ENCODE data around the gene ERC2.

Gene ERC2

DNA sequence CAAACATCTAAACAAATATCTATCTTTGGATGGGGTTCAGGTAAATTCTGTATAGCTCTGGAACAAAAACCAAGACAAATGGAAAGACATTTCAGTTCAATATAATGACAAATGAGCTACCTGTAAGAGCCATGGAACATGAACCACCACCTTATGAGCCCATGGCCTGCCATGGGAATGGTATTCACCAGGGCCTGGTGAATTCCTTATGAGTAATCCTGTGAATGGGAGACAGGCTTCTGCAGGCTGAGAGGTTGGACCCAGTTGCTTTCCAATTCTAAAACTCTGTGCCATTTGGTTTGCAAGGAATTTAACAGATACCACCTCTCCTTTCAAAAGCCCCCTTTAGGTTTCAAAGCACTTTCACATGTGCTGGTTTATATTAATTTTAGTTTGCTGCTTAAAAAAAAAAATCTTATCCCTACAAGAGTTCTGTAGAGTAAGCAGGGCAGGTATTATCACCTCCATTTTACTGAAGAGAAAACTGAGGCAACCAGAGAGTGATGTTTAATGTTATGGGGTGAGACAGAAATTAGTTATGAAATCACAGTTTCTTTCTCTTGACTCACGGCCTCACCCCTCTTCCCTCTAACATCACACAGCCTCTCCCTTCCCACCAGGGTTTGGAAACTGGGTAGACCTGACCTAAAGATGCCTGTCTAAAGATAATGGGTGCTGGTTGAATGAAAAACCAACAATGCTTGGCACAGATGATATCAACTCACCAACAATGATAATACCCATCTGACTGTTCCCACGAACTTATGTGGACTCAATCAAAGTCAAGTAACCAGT is 583.6 kb downstream of the ERC2 start:
- Histone ChIP-seq H3K36me3 (ENCODE audit: control insufficient read depth, insufficient read depth, low read length) (no peaks in the 10 kb centered on the region), H2AFZ (no peak overlapping the region)
- TF ChIP-seq, protein P1, sequence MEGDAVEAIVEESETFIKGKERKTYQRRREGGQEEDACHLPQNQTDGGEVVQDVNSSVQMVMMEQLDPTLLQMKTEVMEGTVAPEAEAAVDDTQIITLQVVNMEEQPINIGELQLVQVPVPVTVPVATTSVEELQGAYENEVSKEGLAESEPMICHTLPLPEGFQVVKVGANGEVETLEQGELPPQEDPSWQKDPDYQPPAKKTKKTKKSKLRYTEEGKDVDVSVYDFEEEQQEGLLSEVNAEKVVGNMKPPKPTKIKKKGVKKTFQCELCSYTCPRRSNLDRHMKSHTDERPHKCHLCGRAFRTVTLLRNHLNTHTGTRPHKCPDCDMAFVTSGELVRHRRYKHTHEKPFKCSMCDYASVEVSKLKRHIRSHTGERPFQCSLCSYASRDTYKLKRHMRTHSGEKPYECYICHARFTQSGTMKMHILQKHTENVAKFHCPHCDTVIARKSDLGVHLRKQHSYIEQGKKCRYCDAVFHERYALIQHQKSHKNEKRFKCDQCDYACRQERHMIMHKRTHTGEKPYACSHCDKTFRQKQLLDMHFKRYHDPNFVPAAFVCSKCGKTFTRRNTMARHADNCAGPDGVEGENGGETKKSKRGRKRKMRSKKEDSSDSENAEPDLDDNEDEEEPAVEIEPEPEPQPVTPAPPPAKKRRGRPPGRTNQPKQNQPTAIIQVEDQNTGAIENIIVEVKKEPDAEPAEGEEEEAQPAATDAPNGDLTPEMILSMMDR (IDR thresholded peaks at IDR 0.05) = no peak

DNA sequence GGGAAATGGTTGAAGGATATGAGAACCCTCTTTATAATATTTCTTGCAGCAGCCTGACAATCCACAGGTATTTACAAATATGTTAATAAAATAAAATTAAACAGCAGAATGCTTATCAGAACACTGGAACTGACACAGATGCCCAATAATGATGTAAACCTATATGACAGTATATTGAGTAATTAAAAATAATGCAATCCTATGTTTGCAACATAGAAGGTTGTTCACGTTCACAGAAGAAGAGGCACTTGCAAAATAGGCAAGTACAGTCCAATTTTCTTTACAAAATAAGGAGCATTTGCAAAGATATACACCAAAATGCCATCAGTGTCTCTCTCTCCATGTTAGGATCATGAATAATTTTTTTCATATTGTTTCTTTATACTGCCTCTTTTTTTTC is 584.2 kb downstream of the ERC2 start:
- H3K79me2 ChIP-seq = no peaks in the 10 kb centered on the region
- H3K4me2 ChIP-seq (ENCODE audit: low read length) = no peak overlapping the region
- no peak overlapping the region for H2AFZ ChIP-seq
- H3K9me3 ChIP-seq (ENCODE audit: control insufficient read depth, low read length) = no peaks in the 10 kb centered on the region
- H3K4me1 ChIP-seq = no peaks in the 10 kb centered on the region
- no peak overlapping the region for H3K4me3 ChIP-seq (ENCODE audit: low read depth, low read length)
- no peaks in the 10 kb centered on the region for H3K27me3 ChIP-seq (ENCODE audit: control insufficient read depth, insufficient read depth, low read length)
- no peak overlapping the region for H3K27ac ChIP-seq
- H3K9ac ChIP-seq = no peak overlapping the region
- no peaks in the 10 kb centered on the region for H3K36me3 ChIP-seq (ENCODE audit: control insufficient read depth, insufficient read depth, low read length)
- TF ChIP-seq, protein P1 (IDR thresholded peaks at IDR 0.05) = no peak

More for the DNA sequence above, 583.6 kb downstream of the ERC2 start:
- no peak overlapping the region for H3K9ac ChIP-seq
- H3K9me3 ChIP-seq (ENCODE audit: control insufficient read depth, low read length) = no peaks in the 10 kb centered on the region
- H3K27me3 ChIP-seq (ENCODE audit: control insufficient read depth, insufficient read depth, low read length) = no peaks in the 10 kb centered on the region
- H3K4me3 ChIP-seq (ENCODE audit: low read depth, low read length) = no peak overlapping the region
- no peak overlapping the region for H3K27ac ChIP-seq
- no peaks in the 10 kb centered on the region for H3K79me2 ChIP-seq
- H3K4me1 ChIP-seq = no peaks in the 10 kb centered on the region
- no peak overlapping the region for H3K4me2 ChIP-seq (ENCODE audit: low read length)

DNA sequence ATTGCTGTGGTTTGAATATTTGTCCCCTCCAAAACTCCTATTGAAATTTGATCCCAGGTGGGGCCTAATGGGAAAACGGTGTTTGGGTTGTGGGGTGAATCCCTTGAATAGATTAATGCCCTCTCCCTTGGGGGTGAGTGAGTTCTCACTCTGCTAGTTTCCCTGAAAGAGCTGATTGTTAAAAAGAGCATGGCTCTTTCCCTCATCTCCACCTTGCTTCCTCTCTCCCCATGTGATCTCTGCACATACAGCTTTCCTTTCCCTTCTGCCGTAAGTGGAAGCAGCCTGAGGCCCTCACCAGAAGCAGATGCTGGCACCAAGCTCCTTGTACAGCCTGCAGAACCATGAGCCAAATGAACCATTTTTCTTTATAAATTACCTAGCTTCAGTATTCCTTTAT is 586.3 kb downstream of the ERC2 start:
- no peak overlapping the region for H3K27ac ChIP-seq
- H3K79me2 ChIP-seq = no peaks in the 10 kb centered on the region
- H3K27me3 ChIP-seq (ENCODE audit: control insufficient read depth, insufficient read depth, low read length) = no peaks in the 10 kb centered on the region
- no peaks in the 10 kb centered on the region for H3K36me3 ChIP-seq (ENCODE audit: control insufficient read depth, insufficient read depth, low read length)
- no peak overlapping the region for H3K4me2 ChIP-seq (ENCODE audit: low read length)
- no peak overlapping the region for H2AFZ ChIP-seq
- TF ChIP-seq, protein P1 (IDR thresholded peaks at IDR 0.05) = no peak
- H3K4me1 ChIP-seq = no peaks in the 10 kb centered on the region
- H3K9ac ChIP-seq = no peak overlapping the region
- H3K9me3 ChIP-seq (ENCODE audit: control insufficient read depth, low read length) = no peaks in the 10 kb centered on the region
- no peak overlapping the region for H3K4me3 ChIP-seq (ENCODE audit: low read depth, low read length)

DNA sequence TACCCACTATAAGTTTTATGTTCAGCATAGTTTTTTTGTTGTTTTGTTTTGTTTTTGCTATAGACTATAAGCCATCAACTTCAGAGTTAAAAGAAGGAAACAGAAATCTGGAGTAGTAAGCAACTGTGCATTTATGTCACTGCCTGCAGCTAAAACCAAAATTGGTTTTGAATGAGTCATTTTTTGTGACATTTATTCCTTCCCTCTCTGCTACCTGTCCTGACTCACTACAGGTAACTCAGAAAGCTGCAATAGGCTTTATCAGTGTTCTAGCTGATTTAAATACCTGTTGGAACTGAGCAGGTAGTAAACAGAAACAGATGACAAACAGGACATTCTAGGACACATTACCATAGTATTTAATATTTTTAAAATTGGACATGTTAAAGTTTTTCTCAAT is 587.9 kb downstream of the ERC2 start:
- TF ChIP-seq, protein P1 (IDR thresholded peaks at IDR 0.05) = no peak
- no peak overlapping the region for H3K9ac ChIP-seq
- H3K27ac ChIP-seq = no peak overlapping the region
- H2AFZ ChIP-seq = no peak overlapping the region
- H3K27me3 ChIP-seq (ENCODE audit: control insufficient read depth, insufficient read depth, low read length) = no peaks in the 10 kb centered on the region
- no peak overlapping the region for H3K4me2 ChIP-seq (ENCODE audit: low read length)
- no peaks in the 10 kb centered on the region for H3K79me2 ChIP-seq
- H3K4me3 ChIP-seq (ENCODE audit: low read depth, low read length) = no peak overlapping the region
- no peaks in the 10 kb centered on the region for H3K4me1 ChIP-seq
- H3K9me3 ChIP-seq (ENCODE audit: control insufficient read depth, low read length) = no peaks in the 10 kb centered on the region
- no peaks in the 10 kb centered on the region for H3K36me3 ChIP-seq (ENCODE audit: control insufficient read depth, insufficient read depth, low read length)

DNA sequence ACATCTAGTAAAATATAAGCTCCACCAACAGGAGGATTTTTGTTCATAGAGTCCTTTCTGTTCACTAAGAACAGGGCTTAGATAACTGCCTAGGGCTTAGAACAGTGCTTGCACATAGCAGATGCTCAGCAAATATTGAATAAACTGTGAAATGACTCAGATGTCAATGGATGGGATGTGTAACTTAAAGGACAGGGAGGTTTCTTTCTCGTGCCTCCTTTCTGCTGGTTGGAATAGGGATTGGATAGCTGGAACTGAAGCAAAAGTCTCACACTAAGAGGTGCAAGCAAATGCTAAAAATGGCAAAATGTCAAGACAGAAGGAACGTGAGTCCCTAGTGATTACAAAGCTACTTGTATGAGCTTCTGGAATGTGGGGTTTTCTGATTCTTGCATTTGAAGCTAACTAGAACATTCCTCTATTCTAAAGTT is 588.4 kb downstream of the ERC2 start:
- Histone ChIP-seq H3K4me1 (no peaks in the 10 kb centered on the region), H2AFZ (no peak overlapping the region), H3K4me3 (ENCODE audit: low read depth, low read length) (no peak overlapping the region), H3K9ac (no peak overlapping the region), H3K4me2 (ENCODE audit: low read length) (no peak overlapping the region), H3K36me3 (ENCODE audit: control insufficient read depth, insufficient read depth, low read length) (no peaks in the 10 kb centered on the region), H3K27ac (no peak overlapping the region), H3K27me3 (ENCODE audit: control insufficient read depth, insufficient read depth, low read length) (no peaks in the 10 kb centered on the region), H3K9me3 (ENCODE audit: control insufficient read depth, low read length) (no peaks in the 10 kb centered on the region), H3K79me2 (no peaks in the 10 kb centered on the region)
- TF ChIP-seq, protein P1 (IDR thresholded peaks at IDR 0.05) = no peak
